GM12892 (cell line): ENCODE measurements around the gene CCSER2.

Experiments used
- DNase-seq: peaks from one replicate; pipeline ENCODE4 v3.0.0; 2011; ENCODE audit not compliant: insufficient read length
- FAIRE-seq: peaks from 2 replicates; lab custom pipeline; 2011; peaks lifted over from hg19 to GRCh38; lab: Jason Lieb, UNC
- POLR2A ChIP-seq: IDR thresholded peaks from 2 replicates; pipeline ENCODE4 v1.6.1; 2011; ENCODE audit warnings: low read depth, low read length, control low read depth
- POLR2AphosphoS5 ChIP-seq: IDR thresholded peaks from 2 replicates; pipeline ENCODE4 v1.6.1; 2011; ENCODE audit warnings: low read depth, low read length, control low read depth
- TAF1 ChIP-seq: IDR thresholded peaks from 2 replicates; pipeline ENCODE4 v1.6.1; 2011; ENCODE audit warnings: low read depth, mild to moderate bottlenecking, control low read depth, low read length, borderline replicate concordance

Gene CCSER2

GRCh38 chr10:84550756-84551436, 222.5 kb downstream of the CCSER2 start:
- TF ChIP-seq POLR2AphosphoS5 = no peak
- TF ChIP-seq POLR2A = no peak
- no peak for TF ChIP-seq TAF1
- FAIRE-seq (no peak), DNase-seq (no peak)

GRCh38 chr10:84551437-84552120, 223.2 kb downstream of the CCSER2 start:
- DNase-seq (no peak), FAIRE-seq (no peak)
- no peak for TF ChIP-seq TAF1
- no peak for TF ChIP-seq POLR2AphosphoS5
- no peak for TF ChIP-seq POLR2A

- DNase-seq (no peak), FAIRE-seq (no peak)
- no peak for TF ChIP-seq POLR2A
- no peak for TF ChIP-seq POLR2AphosphoS5
- TF ChIP-seq TAF1 = no peak
Measured at GRCh38 chr10:84552478-84552877, 224.1 kb downstream of the CCSER2 start.

DNA sequence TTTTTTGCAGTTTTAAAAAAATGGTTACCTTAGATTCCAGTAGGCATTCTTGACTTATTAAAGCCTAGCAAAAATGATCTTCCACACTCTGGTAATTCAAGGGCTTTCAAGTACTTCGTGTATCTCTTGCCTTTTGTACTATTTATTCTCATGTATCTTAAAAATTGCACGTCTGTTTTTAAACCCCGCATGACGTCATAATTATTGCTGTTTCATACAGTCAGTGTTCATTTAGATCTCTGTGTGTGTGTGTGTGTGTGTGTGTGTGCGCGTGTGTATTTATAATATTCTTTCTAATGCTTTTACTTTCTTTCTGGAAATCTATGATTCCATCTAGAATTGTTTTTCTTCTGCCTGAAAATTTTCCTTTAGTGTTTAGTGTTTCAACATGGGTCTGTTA, 234.2 kb downstream of the CCSER2 start:
- FAIRE-seq = no peak
- TF ChIP-seq POLR2AphosphoS5 (no peak), POLR2A (no peak), TAF1 (no peak)

DNA sequence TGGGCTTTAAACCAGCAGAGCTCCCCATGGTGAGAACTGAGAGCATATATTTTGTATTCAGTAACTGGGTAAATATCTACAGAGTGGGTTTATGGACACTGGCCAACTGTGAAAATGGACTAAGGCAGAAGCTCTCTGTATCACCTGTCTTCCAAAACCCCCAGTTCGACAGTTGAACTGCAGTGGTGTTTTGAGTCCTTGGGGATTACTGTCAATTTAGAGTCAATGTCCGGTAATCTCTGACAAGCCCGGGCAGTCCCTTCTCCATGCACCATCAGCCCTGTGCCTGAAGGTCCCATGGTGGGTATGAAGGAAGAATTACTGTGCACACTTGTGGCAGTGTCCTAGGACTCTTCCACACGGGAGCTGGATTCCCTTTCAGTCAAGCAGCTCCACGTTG, 235.0 kb downstream of the CCSER2 start:
- no peak for TF ChIP-seq POLR2AphosphoS5
- TF ChIP-seq TAF1 = no peak
- no peak for TF ChIP-seq POLR2A
- no peak for DNase-seq

More for the DNA sequence above, 234.2 kb downstream of the CCSER2 start:
- no peak for DNase-seq

GRCh38 chr10:84563868-84564267, 235.5 kb downstream of the CCSER2 start:
- FAIRE-seq = no peak
- TF ChIP-seq POLR2AphosphoS5 (no peak), TAF1 (no peak), POLR2A (no peak)
- DNase-seq = no peak

More for the DNA sequence above, 235.0 kb downstream of the CCSER2 start:
- FAIRE-seq = peak; percentile 66

DNA sequence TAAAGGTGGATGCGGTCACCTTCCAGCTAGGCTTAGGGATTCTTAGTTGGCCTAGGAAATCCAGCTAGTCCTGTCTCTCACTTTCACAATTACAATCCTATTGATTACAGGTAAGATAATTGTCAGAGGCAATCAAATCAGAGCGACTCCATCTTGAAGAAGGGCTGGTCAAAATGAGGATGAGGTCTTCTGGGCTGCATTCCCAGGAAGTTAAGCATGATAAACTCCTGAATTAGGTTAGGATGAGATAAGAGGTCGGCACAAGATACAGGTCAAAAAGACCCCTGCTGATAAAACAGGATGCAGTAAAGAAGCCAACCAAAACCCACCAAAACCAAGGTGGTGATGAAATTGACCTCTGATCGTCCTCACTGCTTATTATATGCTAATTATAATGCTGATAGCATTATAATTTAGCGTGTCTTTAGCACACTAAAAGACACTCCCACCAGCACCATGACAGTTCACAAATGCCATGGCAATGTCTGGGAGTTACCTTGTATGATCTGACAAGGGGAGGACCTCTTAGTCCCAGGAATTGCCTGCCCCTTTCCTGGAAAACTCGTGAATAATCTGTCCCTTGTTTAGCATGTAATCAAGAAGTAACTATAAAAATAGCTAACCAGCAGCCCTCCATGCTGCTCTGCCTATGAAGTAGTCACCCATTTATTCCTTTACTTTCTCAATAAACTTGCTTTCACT, 237.6 kb downstream of the CCSER2 start:
- no peak for DNase-seq
- no peak for FAIRE-seq
- TF ChIP-seq POLR2AphosphoS5 (no peak), TAF1 (no peak), POLR2A (no peak)

DNA sequence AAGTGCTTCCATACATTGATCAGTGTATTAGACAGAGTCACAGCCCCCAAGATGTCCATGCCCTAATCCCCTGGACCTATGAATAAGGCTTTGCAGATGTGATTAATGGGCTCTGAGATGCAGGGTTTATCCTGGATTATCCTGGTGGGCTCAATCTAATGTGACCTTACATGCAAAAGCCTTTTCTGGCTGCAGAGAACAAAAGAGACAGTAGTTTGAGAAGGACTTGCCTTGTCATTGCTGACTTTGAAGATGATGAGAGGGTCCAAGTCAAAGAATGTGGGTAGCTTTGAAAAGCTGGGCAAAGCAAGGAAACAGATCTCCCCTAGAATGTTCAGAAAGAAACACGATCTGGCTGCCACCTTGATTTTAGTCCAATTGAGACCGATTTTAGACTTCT, 238.7 kb downstream of the CCSER2 start:
- FAIRE-seq = no peak
- no peak for DNase-seq
- TF ChIP-seq POLR2AphosphoS5 (no peak), TAF1 (no peak), POLR2A (no peak)
